Activated CD8-positive, alpha-beta T cell treated with anti-CD3 and anti-CD28 coated beads for 36 hours (primary cell): ENCODE data around the gene CACNA1E. TPM values are rescaled to one million over a fixed set of nuclear protein-coding genes. Genes with fewer than 3 reads are reported as not detected.

Source experiments
- ATAC-seq: fragments of 200-7000 bp; cut with Tn5 transposase; one replicate; pipeline ENCODE4 v1.10.0; 2021; ENCODE audit warnings: mild to moderate bottlenecking, moderate library complexity
- CTCF ChIA-PET: fragments of 350-600 bp; sonication (Branson Sonifier 250); formaldehyde crosslinking; loops from one replicate; lab custom pipeline; 2021; ENCODE audit warnings: antibody characterized with exemption; lab: Charles Lee
- POLR2A ChIA-PET: fragments of 350-600 bp; sonication (Branson Sonifier 250); formaldehyde crosslinking; loops from one replicate; lab custom pipeline; 2021; ENCODE audit warnings: antibody characterized with exemption; lab: Charles Lee
- DNase-seq: peaks from one replicate; pipeline ENCODE4 v3.0.0-alpha.2; 2020
- H3K27ac Mint-ChIP-seq: one replicate; pipeline ENCODE4 v1.8.0; 2021; ENCODE audit warnings: mild to moderate bottlenecking, mixed read lengths
- H3K27me3 Mint-ChIP-seq: one replicate; pipeline ENCODE4 v1.8.0; 2021; ENCODE audit warnings: mixed read lengths
- H3K36me3 Mint-ChIP-seq: one replicate; pipeline ENCODE4 v1.8.0; 2021; ENCODE audit warnings: low read depth, mixed read lengths
- H3K4me1 Mint-ChIP-seq: one replicate; pipeline ENCODE4 v1.8.0; 2021; ENCODE audit warnings: low read depth, mixed read lengths
- H3K4me3 Mint-ChIP-seq: one replicate; pipeline ENCODE4 v1.8.0; 2021; ENCODE audit warnings: mild to moderate bottlenecking, moderate library complexity, mixed read lengths
- H3K9me3 Mint-ChIP-seq: one replicate; pipeline ENCODE4 v1.8.0; 2021; ENCODE audit warnings: mixed read lengths
- intact Hi-C: fragments of 100-400 bp; cut with micrococcal nuclease; formaldehyde crosslinking; loops from one replicate; pipeline ENCODE4 v1.10.0; 2022
- total RNA-seq, 2 experiments: library from RNA; stranded (reverse); gene quantifications; one replicate each; pipeline ENCODE4 v1.2.3, GENCODE V29; 2021
- TF ChIP-seq, protein P1 (sequence below): fragments of 200-600 bp; IDR thresholded peaks from one replicate; pipeline ENCODE4 v1.8.0; 2022; ENCODE audit warnings: antibody characterized with exemption, mild to moderate bottlenecking

CACNA1E gene
- total RNA-seq, 2 experiments from 2014 or later = not detected

DNA sequence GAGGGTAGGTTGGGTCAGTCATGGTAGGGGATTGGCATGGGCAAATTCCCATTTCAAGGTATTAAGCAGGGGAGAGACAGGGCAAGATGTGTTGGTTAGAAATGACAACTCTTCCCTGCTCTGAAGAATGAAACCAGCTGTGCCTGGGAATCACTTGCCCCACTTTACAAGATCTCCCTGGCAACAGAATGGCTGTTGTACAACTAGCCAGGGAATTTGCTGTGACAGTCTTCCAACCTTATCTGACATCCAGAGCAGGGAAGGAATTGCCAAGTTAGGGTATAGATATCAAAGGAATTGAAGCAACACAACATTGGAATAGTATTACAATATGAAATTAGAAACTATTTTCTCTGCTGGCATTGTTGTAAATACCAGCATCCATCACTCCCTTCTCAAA is 154.7 kb downstream of the CACNA1E start:
- CTCF ChIA-PET = no interaction called here
- no peak overlapping the region for H3K27ac Mint-ChIP-seq
- intact Hi-C loops = no loop called here
- no peak for ATAC-seq
- H3K4me3 Mint-ChIP-seq = no peak overlapping the region
- TF ChIP-seq, protein P1, sequence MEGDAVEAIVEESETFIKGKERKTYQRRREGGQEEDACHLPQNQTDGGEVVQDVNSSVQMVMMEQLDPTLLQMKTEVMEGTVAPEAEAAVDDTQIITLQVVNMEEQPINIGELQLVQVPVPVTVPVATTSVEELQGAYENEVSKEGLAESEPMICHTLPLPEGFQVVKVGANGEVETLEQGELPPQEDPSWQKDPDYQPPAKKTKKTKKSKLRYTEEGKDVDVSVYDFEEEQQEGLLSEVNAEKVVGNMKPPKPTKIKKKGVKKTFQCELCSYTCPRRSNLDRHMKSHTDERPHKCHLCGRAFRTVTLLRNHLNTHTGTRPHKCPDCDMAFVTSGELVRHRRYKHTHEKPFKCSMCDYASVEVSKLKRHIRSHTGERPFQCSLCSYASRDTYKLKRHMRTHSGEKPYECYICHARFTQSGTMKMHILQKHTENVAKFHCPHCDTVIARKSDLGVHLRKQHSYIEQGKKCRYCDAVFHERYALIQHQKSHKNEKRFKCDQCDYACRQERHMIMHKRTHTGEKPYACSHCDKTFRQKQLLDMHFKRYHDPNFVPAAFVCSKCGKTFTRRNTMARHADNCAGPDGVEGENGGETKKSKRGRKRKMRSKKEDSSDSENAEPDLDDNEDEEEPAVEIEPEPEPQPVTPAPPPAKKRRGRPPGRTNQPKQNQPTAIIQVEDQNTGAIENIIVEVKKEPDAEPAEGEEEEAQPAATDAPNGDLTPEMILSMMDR = no peak
- H3K36me3 Mint-ChIP-seq = no peaks in the 10 kb centered on the region
- POLR2A ChIA-PET = no interaction called here
- H3K4me1 Mint-ChIP-seq = no peaks in the 10 kb centered on the region
- peaks cover 1% of the 10 kb centered on the region for H3K9me3 Mint-ChIP-seq
- peaks cover 15% of the 10 kb centered on the region for H3K27me3 Mint-ChIP-seq
- DNase-seq = no peak

GRCh38 chr1:181640956-181641355 is 157.6 kb downstream of the CACNA1E start:
- no peak overlapping the region for H3K27ac Mint-ChIP-seq
- H3K4me3 Mint-ChIP-seq = no peak overlapping the region
- TF ChIP-seq, protein P1 = no peak
- DNase-seq (no peak), ATAC-seq (no peak)
- H3K4me1 Mint-ChIP-seq = no peaks in the 10 kb centered on the region
- no peaks in the 10 kb centered on the region for H3K36me3 Mint-ChIP-seq
- H3K27me3 Mint-ChIP-seq = peaks cover 23% of the 10 kb centered on the region
- ChIA-PET CTCF (no interaction called here), POLR2A (no interaction called here)
- peaks cover 1% of the 10 kb centered on the region for H3K9me3 Mint-ChIP-seq
- intact Hi-C loops = no loop called here

DNA sequence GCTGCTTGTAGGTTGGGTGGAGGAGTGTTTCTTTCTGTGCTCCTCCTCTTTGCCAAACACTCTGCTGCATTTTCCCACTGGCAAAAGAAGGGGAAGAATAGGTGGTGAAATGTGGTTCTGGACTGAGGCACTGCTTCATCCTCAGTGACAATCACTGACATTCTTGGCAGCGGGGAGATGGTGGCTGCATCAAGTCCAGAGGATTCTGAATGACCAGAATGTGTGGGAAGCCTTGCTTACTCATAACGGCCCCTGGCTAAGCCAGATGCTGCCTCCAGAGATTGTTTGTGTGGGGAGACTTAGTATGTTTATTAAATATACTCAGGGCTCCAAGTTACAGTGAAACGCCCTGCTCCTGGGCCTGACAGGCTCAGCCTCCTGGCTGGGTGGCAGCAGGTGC is 160.3 kb downstream of the CACNA1E start:
- TF ChIP-seq, protein P1 = no peak
- Mint-ChIP-seq H3K27me3 (peaks cover 22% of the 10 kb centered on the region), H3K4me1 (no peaks in the 10 kb centered on the region), H3K27ac (no peak overlapping the region), H3K4me3 (no peak overlapping the region), H3K9me3 (peaks cover 1% of the 10 kb centered on the region), H3K36me3 (no peaks in the 10 kb centered on the region)
- ChIA-PET CTCF (no interaction called here), POLR2A (no interaction called here)
- DNase-seq = no peak
- intact Hi-C loops = no loop called here
- ATAC-seq = no peak

DNA sequence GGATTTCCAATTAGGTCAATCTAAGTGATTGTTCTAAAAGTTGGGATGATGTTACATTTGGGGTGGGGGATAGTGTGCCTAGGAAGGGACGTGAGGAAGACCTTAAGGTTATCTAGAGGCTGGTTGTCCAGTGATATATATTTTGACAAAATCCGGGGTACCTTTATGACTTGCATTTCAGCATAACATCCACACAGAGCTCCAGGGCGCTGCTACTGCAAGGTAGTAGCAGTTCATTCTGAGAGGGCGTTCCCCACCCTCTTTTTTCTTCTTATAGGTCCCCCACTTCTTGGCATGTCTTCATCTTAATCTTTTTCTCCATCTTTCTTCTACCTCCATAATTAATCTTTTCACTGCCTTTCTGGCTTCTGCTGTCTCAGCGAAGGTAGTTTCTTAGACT is 161.9 kb downstream of the CACNA1E start:
- CTCF ChIA-PET = no interaction called here
- H3K27me3 Mint-ChIP-seq = peaks cover 19% of the 10 kb centered on the region
- DNase-seq = no peak
- H3K9me3 Mint-ChIP-seq = peaks cover 1% of the 10 kb centered on the region
- POLR2A ChIA-PET = no interaction called here
- no peak for ATAC-seq
- H3K36me3 Mint-ChIP-seq = no peaks in the 10 kb centered on the region
- TF ChIP-seq, protein P1 = no peak
- no peak overlapping the region for H3K4me3 Mint-ChIP-seq
- no peak overlapping the region for H3K27ac Mint-ChIP-seq
- H3K4me1 Mint-ChIP-seq = no peaks in the 10 kb centered on the region
- intact Hi-C loops = no loop called here

DNA sequence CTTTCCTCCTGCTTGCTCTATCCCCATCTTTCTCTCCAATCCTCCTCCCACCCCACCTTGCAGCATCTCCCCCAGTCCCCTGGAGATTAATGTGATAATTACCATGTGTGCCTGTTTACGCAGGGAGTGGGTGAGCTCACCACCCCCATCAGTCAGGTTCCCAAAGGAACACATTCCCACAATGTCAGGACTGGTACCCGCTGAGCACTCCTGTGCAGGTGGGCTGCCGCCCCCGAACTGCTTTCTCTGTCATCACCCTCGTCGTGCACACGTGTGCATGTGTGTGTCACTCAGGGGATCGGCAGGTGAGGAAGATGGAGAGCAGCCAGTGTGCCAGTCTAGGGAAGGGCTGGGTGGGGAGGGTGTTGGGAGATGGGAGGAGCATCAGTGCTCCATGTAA is 163.4 kb downstream of the CACNA1E start:
- TF ChIP-seq, protein P1 = no peak
- ATAC-seq = no peak
- POLR2A ChIA-PET = no interaction called here
- H3K27me3 Mint-ChIP-seq = peaks cover 18% of the 10 kb centered on the region
- no peaks in the 10 kb centered on the region for H3K36me3 Mint-ChIP-seq
- no peak overlapping the region for H3K27ac Mint-ChIP-seq
- DNase-seq = no peak
- H3K9me3 Mint-ChIP-seq = no peaks in the 10 kb centered on the region
- CTCF ChIA-PET = no interaction called here
- intact Hi-C loops = no loop called here
- H3K4me1 Mint-ChIP-seq = no peaks in the 10 kb centered on the region
- H3K4me3 Mint-ChIP-seq = no peak overlapping the region
